Left ventricle myocardium inferior (tissue), 1 donor: ENCODE data around the gene CDHR3. TPM values are rescaled to one million over a fixed set of nuclear protein-coding genes. Genes with fewer than 3 reads are reported as not detected.

Experiments used
- DNase-seq: peaks from one replicate; pipeline ENCODE4 v3.0.0-alpha.2; 2020
- H3K27ac ChIP-seq: fragments of 200-600 bp; replicated peaks from 2 replicates; pipeline ENCODE4 v1.8.0; 2021
- H3K27me3 ChIP-seq: fragments of 200-600 bp; 2 replicates; pipeline ENCODE4 v1.8.0; 2021; ENCODE audit warnings: low read depth
- H3K36me3 ChIP-seq: fragments of 200-600 bp; 2 replicates; pipeline ENCODE4 v1.8.0; 2021
- H3K4me1 ChIP-seq: fragments of 200-600 bp; 2 replicates; pipeline ENCODE4 v1.8.0; 2021
- H3K4me3 ChIP-seq: fragments of 200-600 bp; 2 replicates; pipeline ENCODE4 v1.8.0; 2021; ENCODE audit warnings: mild to moderate bottlenecking, moderate library complexity
- H3K9me3 ChIP-seq: fragments of 200-600 bp; replicated peaks from 2 replicates; pipeline ENCODE4 v1.8.0; 2021
- CTCF ChIP-seq: fragments of 200-600 bp; IDR thresholded peaks from 2 replicates; pipeline ENCODE4 v1.8.0; 2021; ENCODE audit warnings: antibody characterized with exemption, mild to moderate bottlenecking, borderline replicate concordance
- intact Hi-C: fragments of 100-400 bp; cut with micrococcal nuclease; formaldehyde crosslinking; loops from one replicate; pipeline ENCODE4 v1.11.0; 2022
- total RNA-seq: library from RNA; stranded (reverse); fragmentation: NEBNext Ultra II Directional; extraction: Animal tissue kit (Norgen Biotek cat#: 25700); gene quantifications from one replicate; pipeline ENCODE4 v1.2.1, GENCODE V29; 2021
- donor health status: DM: no; HTN: yes; CAD: no; lungs with severe emphysema.

The CDHR3 gene
- total RNA-seq, 1 donor from 2014 or later, result 11.4 TPM

- intact Hi-C loops, result no loop called here
- no peak overlapping the region for H3K4me3 ChIP-seq
- no peak for TF ChIP-seq CTCF
- H3K27ac ChIP-seq, result peak overlapping the region; percentile 33
- H3K4me1 ChIP-seq, result peaks cover 31% of the 10 kb centered on the region
- H3K9me3 ChIP-seq, result no peaks in the 10 kb centered on the region
- no peaks in the 10 kb centered on the region for H3K27me3 ChIP-seq
- no peak for DNase-seq
- H3K36me3 ChIP-seq, result no peaks in the 10 kb centered on the region
Observed at GRCh38 chr7:106058928-106059324, 95.9 kb downstream of the CDHR3 start.

GRCh38 chr7:106059556-106059955 is 96.5 kb downstream of the CDHR3 start:
- intact Hi-C loops, result no loop called here
- no peaks in the 10 kb centered on the region for H3K36me3 ChIP-seq
- no peak for TF ChIP-seq CTCF
- no peak overlapping the region for H3K4me3 ChIP-seq
- H3K27ac ChIP-seq, result no peak overlapping the region
- no peaks in the 10 kb centered on the region for H3K9me3 ChIP-seq
- no peak for DNase-seq
- H3K4me1 ChIP-seq, result peaks cover 38% of the 10 kb centered on the region
- no peaks in the 10 kb centered on the region for H3K27me3 ChIP-seq

- H3K9me3 ChIP-seq, result no peaks in the 10 kb centered on the region
- TF ChIP-seq CTCF, result no peak
- intact Hi-C loops, result no loop called here
- DNase-seq, result no peak
- no peak overlapping the region for H3K27ac ChIP-seq
- no peaks in the 10 kb centered on the region for H3K27me3 ChIP-seq
- peaks cover 46% of the 10 kb centered on the region for H3K4me1 ChIP-seq
- no peaks in the 10 kb centered on the region for H3K36me3 ChIP-seq
- no peak overlapping the region for H3K4me3 ChIP-seq
Observed at GRCh38 chr7:106060394-106060920, 97.4 kb downstream of the CDHR3 start.

GRCh38 chr7:106061301-106061979 is 98.4 kb downstream of the CDHR3 start:
- H3K27ac ChIP-seq, result no peak overlapping the region
- TF ChIP-seq CTCF, result no peak
- DNase-seq, result no peak
- no peaks in the 10 kb centered on the region for H3K9me3 ChIP-seq
- intact Hi-C loops, result no loop called here
- H3K4me1 ChIP-seq, result peaks cover 54% of the 10 kb centered on the region
- H3K36me3 ChIP-seq, result no peaks in the 10 kb centered on the region
- no peaks in the 10 kb centered on the region for H3K27me3 ChIP-seq
- no peak overlapping the region for H3K4me3 ChIP-seq

- TF ChIP-seq CTCF, result no peak
- Histone ChIP-seq H3K36me3 (no peaks in the 10 kb centered on the region), H3K4me3 (no peak overlapping the region), H3K4me1 (peaks cover 57% of the 10 kb centered on the region), H3K27me3 (no peaks in the 10 kb centered on the region), H3K9me3 (no peaks in the 10 kb centered on the region), H3K27ac (no peak overlapping the region)
- intact Hi-C loops, result no loop called here
- DNase-seq, result no peak
Observed at GRCh38 chr7:106062006-106062405, 98.9 kb downstream of the CDHR3 start.
